Measurements from ENCODE around the gene NDST1. TPM values are rescaled to one million over a fixed set of nuclear protein-coding genes. Genes with fewer than 3 reads are reported as not detected.
A peak's percentile ranks its signal among the peaks of the same experiment; 100 is the strongest.

NDST1 gene
- total RNA-seq, 1 experiment from 2014 or later, result 33.1 TPM

GRCh38 chr5:150513375-150514309 is 5.7 kb downstream of the NDST1 start:
- Histone ChIP-seq H3K36me3 (ENCODE audit: control insufficient read depth in 1 of 2, insufficient read depth in 2 of 2, low read length in 2 of 2) (no peaks in the 10 kb centered on the region), H4K20me1 (ENCODE audit: insufficient read depth) (no peaks in the 10 kb centered on the region), H3K9me2 (ENCODE audit: insufficient read depth) (no peaks in the 10 kb centered on the region), H3K79me2 (ENCODE audit: insufficient read depth, low read length) (peaks cover 47% of the 10 kb centered on the region; the same call in 1 of the 2 replicates), H3K9me3 (ENCODE audit: control insufficient read depth in 1 of 2, insufficient read depth in 1 of 2, low read depth in 1 of 2, low read length in 2 of 2) (no peaks in the 10 kb centered on the region), H2AFZ (ENCODE audit: low read depth, low read length, poor library complexity, severe bottlenecking) (no peak overlapping the region), H3K27me3 (ENCODE audit: insufficient read depth, low read length) (no peaks in the 10 kb centered on the region), H3K27ac (ENCODE audit: low read depth, low read length) (no peak overlapping the region), H3K9ac (ENCODE audit: low read length) (no peak overlapping the region), H3K4me3 (replicated peaks in 1 of 2; ENCODE audit: low read depth in 1 of 2, low read length in 2 of 2) (no peak overlapping the region), H3K4me2 (ENCODE audit: low read length) (no peak overlapping the region), H3K4me1 (ENCODE audit: control insufficient read depth in 1 of 2, insufficient read depth in 2 of 2, low read length in 2 of 2) (peaks cover 29 to 54% of the 10 kb centered on the region in 2 experiments)
- DNase-seq (ENCODE audit: low read depth, low spot score) (no peak), ATAC-seq (peak; percentile 31; the same call in 1 of the 2 replicates)
- TF ChIP-seq CTCF (IDR thresholded peaks at IDR 0.05 in 2 of 3, conservative IDR thresholded peaks at IDR 0.05 in 1 of 3; ENCODE audit: borderline replicate concordance in 1 of 3, insufficient read depth in 1 of 3, low read depth in 2 of 3, low read length in 2 of 3), result peak in 2 of 3 experiments; percentile 41 to 50; a peak in 4 of 6 replicates
- TF ChIP-seq MAX (IDR thresholded peaks at IDR 0.05), result no peak
- no peak for TF ChIP-seq SRF (IDR thresholded peaks at IDR 0.05; ENCODE audit: low read depth)
- TF ChIP-seq POLR2AphosphoS5 (IDR thresholded peaks at IDR 0.05; ENCODE audit: low read depth, low read length), result no peak
- no peak for TF ChIP-seq EZH2phosphoT487 (IDR thresholded peaks at IDR 0.05; ENCODE audit: borderline replicate concordance)
- TF ChIP-seq YY1 (IDR thresholded peaks at IDR 0.05; ENCODE audit: extremely low read depth, insufficient replicate concordance, low read depth, low read length), result no peak
- no peak for TF ChIP-seq TCF7L2 (IDR thresholded peaks at IDR 0.05; ENCODE audit: borderline replicate concordance, extremely low read depth, insufficient read depth, insufficient read length)
- intact Hi-C loops (cut with micrococcal nuclease), result no loop called here
- no TSS peak for BruUV-seq (replicated peaks)
- ChIA-PET RAD21 (ENCODE audit: low non-redundant PET in 1 of 2, low total read pairs in 2 of 2, uncharacterized antibody in 2 of 2, unreplicated experiment in 2 of 2) (no interaction called here), POLR2A (no interaction called here), CTCF (interaction anchor here (1.3 kb wide), 1 partner anchor 64 kb away, joined by 3 read pairs; the partner anchor contains the start of gene RPS14)
